Keratinocyte (primary cell): ENCODE data around the gene MTMR11.

Source experiments
- CTCF ChIP-seq, 3 experiments: IDR thresholded peaks in 1 of 3; conservative IDR thresholded peaks in 1 of 3; optimal IDR thresholded peaks in 1 of 3; 2 replicates in 2 of 3; 3 replicates in 1 of 3; pipeline versions ENCODE3 to v1.5.1; 2011; ENCODE audit warnings: low read length in 3 of 3, mild to moderate bottlenecking in 3 of 3, moderate library complexity in 2 of 3, control low read depth in 1 of 3, inconsistent platforms in 1 of 3; ENCODE audit not compliant: insufficient read depth in 2 of 3; ENCODE audit errors: extremely low read depth in 1 of 3
- EZH2 ChIP-seq: IDR thresholded peaks from one replicate; pipeline ENCODE4 v1.6.1; 2012; ENCODE audit warnings: inconsistent platforms, mild to moderate bottlenecking, low read length, moderate library complexity

- no peak for TF ChIP-seq CTCF (optimal IDR thresholded peaks at IDR 0.05 in 1 of 3, IDR thresholded peaks at IDR 0.05 in 1 of 3, conservative IDR thresholded peaks at IDR 0.05 in 1 of 3; ENCODE audit: extremely low read depth in 1 of 3, insufficient read depth in 2 of 3, low read length in 3 of 3)
- TF ChIP-seq EZH2, result no peak
Measured at GRCh38 chr1:149903836-149904491, 32.7 kb downstream of the MTMR11 start.
